GM21786 (cell line): ENCODE measurements around the gene DHX9.

Experiments used
- ATAC-seq: cut with Tn5 transposase; IDR thresholded peaks from one replicate; pipeline ENCODE4 v1.9.1; 2021; ENCODE audit not compliant: unreplicated experiment

The DHX9 gene

GRCh38 chr1:182835806-182836205 is 3.3 kb upstream of the DHX9 start:
- no peak for ATAC-seq

DNA sequence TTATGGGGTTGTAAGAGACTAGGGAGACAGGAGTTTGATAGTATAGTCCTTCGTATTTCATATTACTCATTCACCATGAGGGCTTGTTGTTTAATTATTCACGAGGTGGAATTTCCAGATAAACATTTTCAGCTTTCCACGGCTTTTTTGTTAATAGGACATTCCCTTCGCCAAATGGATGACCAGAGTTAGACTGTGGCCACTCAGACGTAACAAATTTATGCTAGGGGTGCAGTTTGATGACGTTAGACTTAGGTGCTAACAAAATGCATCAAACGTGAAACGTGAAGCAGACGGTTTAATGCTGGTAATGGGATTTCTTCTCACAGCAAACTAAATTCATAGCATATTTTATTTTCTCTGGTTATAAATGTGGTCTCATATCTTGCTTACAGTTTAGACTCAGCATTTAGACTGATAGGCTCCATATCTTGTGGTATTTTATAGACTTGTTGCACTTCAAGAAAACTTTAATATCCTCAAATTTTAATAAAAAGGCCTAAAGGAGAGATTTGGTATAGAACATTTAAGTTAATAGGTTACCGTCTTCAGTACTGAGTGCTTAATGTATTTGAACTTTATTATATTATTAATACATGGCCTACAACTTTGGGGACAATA is 2.3 kb downstream of the DHX9 start:
- no peak for ATAC-seq

- no peak for ATAC-seq
These were observed 3.1 kb downstream of the DHX9 start for GRCh38 chr1:182842265-182842664.

GRCh38 chr1:182845379-182845778 is 6.2 kb downstream of the DHX9 start:
- ATAC-seq: no peak

DNA sequence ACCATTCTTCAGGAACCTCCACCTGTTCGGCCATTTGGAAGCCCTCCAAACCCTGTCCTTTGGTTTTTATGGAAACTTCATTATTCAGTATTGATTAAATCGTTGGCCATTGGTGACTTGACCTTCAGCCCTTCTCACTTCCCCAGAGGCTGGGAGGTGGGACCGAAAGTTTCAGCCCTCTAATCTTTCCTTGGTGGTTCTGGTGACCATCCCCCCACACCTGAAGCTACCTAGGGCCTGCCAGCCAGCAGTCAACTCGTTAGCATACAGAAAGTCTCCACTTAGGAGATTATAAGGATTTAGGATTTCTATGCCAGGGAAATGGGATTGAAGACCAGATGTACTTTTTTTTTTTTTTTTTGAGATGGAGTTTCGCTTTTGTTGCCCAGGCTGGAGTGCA is 6.7 kb downstream of the DHX9 start:
- no peak for ATAC-seq

DNA sequence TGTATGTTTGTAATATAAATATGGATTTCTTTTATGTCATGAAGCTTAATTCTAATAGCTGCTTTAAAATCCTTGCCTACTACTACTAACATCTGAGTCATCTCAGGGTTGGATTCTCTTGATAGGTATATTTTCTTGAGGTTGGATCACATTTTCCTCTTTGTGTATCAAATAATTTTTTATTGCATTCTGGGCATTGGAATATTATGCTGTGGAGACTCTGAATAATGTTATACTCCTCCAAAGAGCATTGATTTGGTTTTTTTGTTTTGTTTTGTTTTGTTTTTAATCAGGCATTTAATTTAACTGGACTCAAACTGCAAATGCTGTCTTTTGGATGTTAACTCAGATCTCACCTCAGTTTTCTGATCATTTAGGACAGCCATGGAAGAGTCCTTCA is 8.0 kb downstream of the DHX9 start:
- no peak for ATAC-seq

DNA sequence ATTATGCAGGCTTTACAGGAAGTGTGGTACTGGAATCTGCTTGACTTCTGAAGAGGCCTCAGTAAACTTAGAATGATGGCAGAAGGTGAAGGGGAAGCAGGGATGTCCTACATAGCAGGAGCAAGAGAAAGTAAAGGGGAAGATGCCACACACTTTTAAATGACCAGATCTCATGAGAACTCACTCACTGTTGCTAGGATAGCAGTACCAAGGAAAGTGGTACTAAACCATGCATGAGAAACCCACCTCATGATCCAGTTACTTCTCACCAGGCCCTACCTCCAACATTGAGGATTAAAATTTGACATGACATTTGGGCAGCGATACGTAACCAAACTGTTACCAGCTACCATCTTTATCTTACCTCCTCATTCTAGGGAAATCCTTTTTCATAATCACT is 9.6 kb downstream of the DHX9 start:
- ATAC-seq: no peak

- no peak for ATAC-seq
These were observed 11.2 kb downstream of the DHX9 start for GRCh38 chr1:182850319-182850718.

- no peak for ATAC-seq
These were observed 12.7 kb downstream of the DHX9 start for GRCh38 chr1:182851825-182852224.

- ATAC-seq: no peak
These were observed 16.8 kb downstream of the DHX9 start for GRCh38 chr1:182855911-182856310.

DNA sequence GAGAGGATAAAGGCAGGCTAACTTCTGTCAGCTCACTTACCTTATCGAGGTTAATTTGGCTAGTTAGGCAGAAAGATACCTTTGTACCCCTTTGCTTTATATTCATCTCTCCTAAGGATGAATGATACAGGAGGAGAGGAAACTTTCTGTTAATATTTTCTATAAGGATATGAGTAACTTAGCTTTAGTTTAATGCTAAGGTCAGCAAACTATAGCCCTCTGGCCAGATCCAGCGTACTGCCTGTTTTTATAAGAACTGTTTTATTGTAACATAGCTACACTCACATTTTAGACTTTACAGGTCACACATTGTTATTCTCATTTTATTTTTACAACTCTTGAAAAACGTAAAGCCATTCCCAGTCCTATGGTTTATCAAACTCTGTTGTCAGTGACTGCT is 18.1 kb downstream of the DHX9 start:
- ATAC-seq: no peak

DNA sequence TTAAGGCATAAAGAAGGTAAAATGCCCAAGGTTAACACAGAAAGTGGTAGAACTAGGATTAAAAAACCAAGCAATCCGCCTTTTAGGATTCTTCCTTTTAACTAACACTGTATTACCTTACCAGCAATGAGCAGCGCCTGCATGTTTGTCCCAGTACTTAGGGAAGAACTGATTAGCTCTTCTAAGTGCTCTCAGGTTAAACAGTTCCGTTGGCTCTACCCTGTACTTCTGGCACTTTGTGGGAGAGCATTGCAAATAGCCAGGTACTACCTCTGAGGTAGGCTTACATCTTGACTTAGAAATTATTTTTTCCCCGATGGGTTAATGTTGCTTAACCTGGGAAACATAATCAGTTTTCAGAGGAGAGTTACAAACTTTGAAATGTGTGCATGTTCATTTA is 21.5 kb downstream of the DHX9 start:
- ATAC-seq: no peak

DNA sequence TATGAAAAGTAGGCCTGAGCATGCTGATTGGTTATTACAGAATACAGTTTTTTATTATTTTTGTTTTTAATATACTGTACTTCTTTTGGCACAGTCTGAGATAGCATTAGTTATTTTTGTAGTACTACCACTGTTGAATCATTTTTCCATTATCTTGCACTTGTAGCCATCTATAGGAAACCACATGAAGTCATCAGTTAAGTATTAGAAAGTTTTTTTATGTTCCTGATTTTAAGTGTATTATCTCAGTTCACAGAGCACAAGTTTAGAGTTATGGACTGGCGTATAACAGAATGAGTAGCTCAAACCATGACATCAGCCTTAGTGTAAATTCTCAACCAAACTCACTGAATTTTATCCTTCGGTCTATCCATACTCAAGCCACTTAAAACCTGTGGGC is 22.8 kb downstream of the DHX9 start:
- ATAC-seq: no peak

DNA sequence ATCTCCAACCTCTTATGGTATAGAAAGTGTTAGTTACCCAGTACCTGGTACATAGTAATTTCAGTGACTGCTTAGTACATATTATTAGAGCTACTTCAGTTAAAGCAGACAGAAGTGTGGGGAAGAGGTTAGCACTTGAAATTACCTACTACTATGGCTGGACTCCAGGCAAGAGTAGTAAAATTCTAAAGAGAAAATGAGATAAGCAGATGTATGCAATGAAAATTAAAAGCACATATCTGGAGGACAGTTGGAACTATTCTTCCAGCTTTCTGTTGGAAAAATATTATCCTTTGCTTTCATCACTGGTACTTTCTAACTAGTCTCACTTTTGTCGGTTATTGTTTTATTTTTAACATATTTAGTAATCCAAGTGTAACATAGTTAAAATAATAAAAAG is 23.7 kb downstream of the DHX9 start:
- no peak for ATAC-seq

DNA sequence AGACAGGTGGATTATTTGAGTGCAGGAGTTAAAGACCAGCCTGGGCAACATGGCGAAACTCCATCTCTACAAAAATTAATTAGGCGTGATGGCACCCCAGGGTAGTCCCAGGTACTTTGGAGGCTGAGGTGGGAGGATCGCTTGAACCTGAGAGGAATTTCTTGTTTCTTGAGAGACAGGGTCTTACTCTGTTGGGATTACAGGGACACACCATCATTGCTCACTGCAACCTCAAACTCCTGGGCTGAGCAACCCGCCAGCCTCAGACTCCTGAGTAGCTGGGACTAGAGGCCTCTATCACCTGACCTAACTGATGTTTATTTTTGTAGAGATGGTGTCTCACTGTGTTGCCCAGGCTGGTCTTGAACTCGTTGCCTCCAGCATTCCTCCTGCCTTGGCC is 24.8 kb downstream of the DHX9 start:
- ATAC-seq: no peak

DNA sequence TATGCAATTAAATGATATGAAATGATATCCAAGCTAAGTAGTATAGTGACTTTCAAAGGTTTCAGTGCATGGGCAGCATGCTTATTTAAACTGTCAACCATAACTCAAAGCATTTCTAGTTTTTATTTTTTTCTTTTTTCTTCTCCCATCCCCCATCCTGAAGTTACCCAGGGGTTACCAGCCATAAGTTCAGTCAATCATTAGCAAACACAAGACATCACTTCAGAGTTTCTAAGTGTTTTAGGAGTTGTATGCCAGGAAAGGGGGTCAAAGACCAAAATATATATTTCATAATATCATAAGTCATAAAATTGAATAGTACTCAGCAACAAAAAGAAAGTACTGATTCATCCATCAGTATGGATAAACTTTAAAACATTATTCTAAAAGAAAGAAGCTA is 28.7 kb downstream of the DHX9 start:
- ATAC-seq: no peak

- ATAC-seq: no peak
These were observed 30.1 kb downstream of the DHX9 start for GRCh38 chr1:182869241-182869666.

GRCh38 chr1:182872881-182873280 is 33.7 kb downstream of the DHX9 start:
- no peak for ATAC-seq

GRCh38 chr1:182875889-182876288 is 36.7 kb downstream of the DHX9 start:
- ATAC-seq: no peak

DNA sequence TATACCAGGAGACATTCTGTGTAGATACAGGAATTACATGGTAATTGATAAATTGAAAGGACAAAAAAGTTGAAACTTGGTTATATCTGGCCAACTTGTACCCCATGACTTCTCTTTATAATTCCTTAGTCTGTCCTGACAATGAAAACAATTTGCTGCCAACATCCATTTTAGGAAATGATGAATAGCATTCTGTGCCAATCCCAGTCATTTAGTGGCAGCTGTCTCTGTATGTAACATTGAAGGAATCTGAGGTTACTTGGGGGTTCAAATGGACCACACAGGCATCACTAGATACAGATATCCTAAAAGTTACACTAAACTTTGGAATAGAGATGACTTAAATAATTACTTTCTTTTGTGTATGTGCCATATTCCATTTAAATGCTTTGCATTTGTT is 38.2 kb downstream of the DHX9 start:
- no peak for ATAC-seq

- ATAC-seq: no peak
These were observed 38.7 kb downstream of the DHX9 start for GRCh38 chr1:182877842-182878241.

DNA sequence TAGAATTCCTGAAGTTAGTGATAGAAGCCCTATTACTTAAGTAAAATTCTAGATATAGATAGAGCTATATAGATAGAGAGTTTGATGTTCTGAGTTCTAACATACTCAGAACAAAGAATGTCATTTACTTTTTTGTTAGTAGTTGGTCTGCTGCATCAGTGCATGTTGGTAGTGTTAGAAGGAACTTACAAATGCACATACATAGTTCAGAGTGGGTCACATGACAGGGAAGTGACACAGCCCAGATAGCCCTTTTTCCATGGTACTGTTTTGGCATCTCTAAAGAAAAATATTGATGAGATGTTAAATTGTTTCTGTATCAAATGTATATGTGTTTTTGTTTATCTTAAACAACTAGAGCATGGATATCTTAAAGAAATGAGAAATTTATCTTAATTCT is 45.7 kb downstream of the DHX9 start:
- no peak for ATAC-seq

DNA sequence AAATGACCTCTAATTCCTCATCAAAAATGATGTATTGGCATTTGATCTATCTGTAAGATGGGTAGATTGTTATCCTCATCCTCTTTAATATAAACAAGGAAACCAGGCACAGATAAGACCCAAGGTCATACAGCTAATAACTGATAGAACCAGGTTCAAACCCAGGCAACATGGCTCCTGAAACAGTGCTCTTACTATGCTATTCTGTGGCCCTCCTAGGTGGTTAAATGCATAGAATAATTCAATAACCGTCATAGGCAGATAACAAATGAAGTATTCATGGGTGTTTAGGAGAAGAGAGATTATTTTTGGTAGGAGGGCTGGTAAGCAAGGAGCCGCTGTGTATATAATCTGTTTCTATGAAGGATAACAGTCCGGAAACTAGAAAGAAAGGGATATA is 46.4 kb downstream of the DHX9 start:
- no peak for ATAC-seq

GRCh38 chr1:182886985-182887384 is 47.8 kb downstream of the DHX9 start:
- no peak for ATAC-seq
